Fibroblast of mammary gland (primary cell): Measurements from ENCODE around the gene ULK3.

ENCODE experiments used
- DNase-seq: peaks from one replicate; pipeline ENCODE4 v3.0.0-alpha.2; 2010; ENCODE audit warnings: low read depth
- H3K4me3 ChIP-seq: 2 replicates; pipeline ENCODE4 v1.5.1; 2011; ENCODE audit warnings: low read depth, mild to moderate bottlenecking, low read length, moderate library complexity; ENCODE audit not compliant: control insufficient read depth
- CTCF ChIP-seq: conservative IDR thresholded peaks from 2 replicates; pipeline ENCODE4 v1.5.1; 2011; ENCODE audit warnings: low read depth, low read length, inconsistent platforms; ENCODE audit not compliant: control insufficient read depth, insufficient read depth

ULK3 gene

GRCh38 chr15:74789171-74789631, 53.8 kb downstream of the ULK3 start:
- no peak for TF ChIP-seq CTCF
- H3K4me3 ChIP-seq: no peak overlapping the region
- DNase-seq: no peak

GRCh38 chr15:74788683-74789151, 54.2 kb downstream of the ULK3 start:
- no peak for DNase-seq
- H3K4me3 ChIP-seq: no peak overlapping the region
- TF ChIP-seq CTCF: no peak

GRCh38 chr15:74788042-74788682, 54.8 kb downstream of the ULK3 start:
- TF ChIP-seq CTCF: no peak
- no peak overlapping the region for H3K4me3 ChIP-seq
- DNase-seq: no peak

- H3K4me3 ChIP-seq: no peak overlapping the region
- peak; percentile 61 for DNase-seq
- TF ChIP-seq CTCF: peak; percentile 48
Observed at GRCh38 chr15:74787251-74788041, 55.5 kb downstream of the ULK3 start.

- no peak for DNase-seq
- H3K4me3 ChIP-seq: no peak overlapping the region
- TF ChIP-seq CTCF: no peak
Observed at GRCh38 chr15:74786551-74787165, 56.3 kb downstream of the ULK3 start.
